Measurements from ENCODE around the gene SLX4IP. TPM values are rescaled to one million over a fixed set of nuclear protein-coding genes. Genes with fewer than 3 reads are reported as not detected.

SLX4IP gene
- total and polyA plus RNA-seq, 2 of the 13 experiments (the other 11 are each of a cell fraction or from before 2014, with no cell fraction given) = 3.6 to 7.3 TPM

DNA sequence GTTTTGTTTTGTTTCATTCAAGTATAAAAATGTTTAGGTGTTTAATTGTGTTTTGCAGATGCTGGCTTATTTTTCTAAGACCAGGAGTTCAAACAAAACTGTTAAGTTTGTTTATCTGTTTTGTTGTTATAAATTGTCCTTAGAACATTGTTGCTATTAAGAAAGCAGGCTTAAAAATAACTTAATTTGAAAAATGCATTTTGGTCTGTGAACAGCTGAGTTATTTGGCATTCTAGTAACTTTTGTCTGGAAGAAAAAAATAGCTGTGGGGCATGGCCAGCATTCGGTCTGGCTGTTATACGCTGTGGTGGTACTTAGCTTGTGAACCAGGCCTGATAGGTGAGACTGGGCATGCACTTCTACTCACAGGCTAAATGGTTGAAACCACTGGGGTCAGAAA lies 37.8 kb downstream of the SLX4IP start:
- H3K4me2 ChIP-seq (ENCODE audit: low read depth, low read length) = no peak overlapping the region
- FAIRE-seq (no peak), ATAC-seq (no peak), DNase-seq (ENCODE audit: low spot score) (no peak)
- in situ Hi-C loops (cut with HindIII; ENCODE audit: extremely low pct_ligation_motif_present, low pct_unique_long_range_greater_than_20kb) = loop anchor here (10.0 kb wide), 1 partner anchor 58 kb away; no protein-coding TSS in a partner anchor
- no peaks in the 10 kb centered on the region for H3K36me3 ChIP-seq (replicated peaks in 1 of 2; ENCODE audit: control insufficient read depth in 1 of 2, insufficient read depth in 2 of 2, low read length in 2 of 2)
- no TSS peak for BruUV-seq (replicated peaks)
- peaks cover 3% of the 10 kb centered on the region for H3K79me2 ChIP-seq (ENCODE audit: insufficient read depth, low read length)
- no peak overlapping the region for H3K9ac ChIP-seq (ENCODE audit: insufficient read depth, low read depth, low read length)
- H3K4me1 ChIP-seq (ENCODE audit: insufficient read depth, low read length) = peaks cover 17% of the 10 kb centered on the region
- ChIA-PET POLR2A (interaction anchor here (1.0 kb wide), 1 partner anchor 38 kb away, joined by 4 read pairs; the partner anchor contains the start of gene SLX4IP), CTCF (ENCODE audit: low intra/inter-chr PET ratio, low total read pairs) (no interaction called here)
- WGBS (ENCODE audit: low lambda C conversion rate) = 100% methylated on average over 2 of the region's 2 CpGs
- intact Hi-C loops (cut with micrococcal nuclease; ENCODE audit: unreplicated experiment) = loop anchor here (5.0 kb wide), 1 partner anchor 734 kb away; no protein-coding TSS in a partner anchor
- no peaks in the 10 kb centered on the region for H4K20me1 ChIP-seq (ENCODE audit: insufficient read depth, low read length)
- H3K27ac ChIP-seq (ENCODE audit: extremely low read length, insufficient read depth, low read length) = no peak overlapping the region
- no peak overlapping the region for H3K4me3 ChIP-seq (replicated peaks in 1 of 3; ENCODE audit: insufficient read depth in 1 of 3, low read depth in 2 of 3, low read length in 3 of 3)
- H2AFZ ChIP-seq (ENCODE audit: low read length) = no peak overlapping the region
- TF ChIP-seq, protein P1, sequence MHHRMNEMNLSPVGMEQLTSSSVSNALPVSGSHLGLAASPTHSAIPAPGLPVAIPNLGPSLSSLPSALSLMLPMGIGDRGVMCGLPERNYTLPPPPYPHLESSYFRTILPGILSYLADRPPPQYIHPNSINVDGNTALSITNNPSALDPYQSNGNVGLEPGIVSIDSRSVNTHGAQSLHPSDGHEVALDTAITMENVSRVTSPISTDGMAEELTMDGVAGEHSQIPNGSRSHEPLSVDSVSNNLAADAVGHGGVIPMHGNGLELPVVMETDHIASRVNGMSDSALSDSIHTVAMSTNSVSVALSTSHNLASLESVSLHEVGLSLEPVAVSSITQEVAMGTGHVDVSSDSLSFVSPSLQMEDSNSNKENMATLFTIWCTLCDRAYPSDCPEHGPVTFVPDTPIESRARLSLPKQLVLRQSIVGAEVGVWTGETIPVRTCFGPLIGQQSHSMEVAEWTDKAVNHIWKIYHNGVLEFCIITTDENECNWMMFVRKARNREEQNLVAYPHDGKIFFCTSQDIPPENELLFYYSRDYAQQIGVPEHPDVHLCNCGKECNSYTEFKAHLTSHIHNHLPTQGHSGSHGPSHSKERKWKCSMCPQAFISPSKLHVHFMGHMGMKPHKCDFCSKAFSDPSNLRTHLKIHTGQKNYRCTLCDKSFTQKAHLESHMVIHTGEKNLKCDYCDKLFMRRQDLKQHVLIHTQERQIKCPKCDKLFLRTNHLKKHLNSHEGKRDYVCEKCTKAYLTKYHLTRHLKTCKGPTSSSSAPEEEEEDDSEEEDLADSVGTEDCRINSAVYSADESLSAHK (CRISPR knock-in tag; IDR thresholded peaks at IDR 0.05; ENCODE audit: borderline replicate concordance) = no peak
- TF ChIP-seq POLR2A (IDR thresholded peaks at IDR 0.05; ENCODE audit: insufficient read depth in 1 of 2, low read depth in 2 of 2, low read length in 2 of 2) (no peak), AKAP8 (CRISPR knock-in tag; IDR thresholded peaks at IDR 0.05) (no peak), ESRRA (CRISPR knock-in tag; IDR thresholded peaks at IDR 0.05; ENCODE audit: low read depth) (no peak), ZFP82 (CRISPR knock-in tag; IDR thresholded peaks at IDR 0.05; ENCODE audit: borderline replicate concordance) (0 out of 2 replicates have a peak, but pooled peaks have one; percentile 32)
- TF ChIP-seq, protein P2, sequence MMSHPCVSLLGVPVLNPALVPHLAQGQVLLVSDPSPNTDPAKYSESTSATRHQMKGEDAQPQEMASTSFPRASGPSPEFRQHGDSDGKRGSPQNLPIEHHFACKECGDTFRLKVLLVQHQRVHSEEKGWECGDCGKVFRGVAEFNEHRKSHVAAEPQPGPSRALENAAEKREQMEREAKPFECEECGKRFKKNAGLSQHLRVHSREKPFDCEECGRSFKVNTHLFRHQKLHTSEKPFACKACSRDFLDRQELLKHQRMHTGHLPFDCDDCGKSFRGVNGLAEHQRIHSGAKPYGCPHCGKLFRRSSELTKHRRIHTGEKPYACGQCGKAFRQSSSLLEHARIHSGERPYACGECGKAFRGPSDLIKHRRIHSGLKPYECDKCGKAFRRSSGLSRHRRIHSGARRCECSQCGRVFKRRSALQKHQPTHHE (CRISPR knock-in tag; IDR thresholded peaks at IDR 0.05; ENCODE audit: borderline replicate concordance) = no peak
- TF ChIP-seq, protein P3, sequence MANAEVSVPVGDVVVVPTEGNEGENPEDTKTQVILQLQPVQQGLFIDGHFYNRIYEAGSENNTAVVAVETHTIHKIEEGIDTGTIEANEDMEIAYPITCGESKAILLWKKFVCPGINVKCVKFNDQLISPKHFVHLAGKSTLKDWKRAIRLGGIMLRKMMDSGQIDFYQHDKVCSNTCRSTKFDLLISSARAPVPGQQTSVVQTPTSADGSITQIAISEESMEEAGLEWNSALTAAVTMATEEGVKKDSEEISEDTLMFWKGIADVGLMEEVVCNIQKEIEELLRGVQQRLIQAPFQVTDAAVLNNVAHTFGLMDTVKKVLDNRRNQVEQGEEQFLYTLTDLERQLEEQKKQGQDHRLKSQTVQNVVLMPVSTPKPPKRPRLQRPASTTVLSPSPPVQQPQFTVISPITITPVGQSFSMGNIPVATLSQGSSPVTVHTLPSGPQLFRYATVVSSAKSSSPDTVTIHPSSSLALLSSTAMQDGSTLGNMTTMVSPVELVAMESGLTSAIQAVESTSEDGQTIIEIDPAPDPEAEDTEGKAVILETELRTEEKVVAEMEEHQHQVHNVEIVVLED (CRISPR knock-in tag; IDR thresholded peaks at IDR 0.05; ENCODE audit: borderline replicate concordance) = no peak
- TF ChIP-seq, protein P4, sequence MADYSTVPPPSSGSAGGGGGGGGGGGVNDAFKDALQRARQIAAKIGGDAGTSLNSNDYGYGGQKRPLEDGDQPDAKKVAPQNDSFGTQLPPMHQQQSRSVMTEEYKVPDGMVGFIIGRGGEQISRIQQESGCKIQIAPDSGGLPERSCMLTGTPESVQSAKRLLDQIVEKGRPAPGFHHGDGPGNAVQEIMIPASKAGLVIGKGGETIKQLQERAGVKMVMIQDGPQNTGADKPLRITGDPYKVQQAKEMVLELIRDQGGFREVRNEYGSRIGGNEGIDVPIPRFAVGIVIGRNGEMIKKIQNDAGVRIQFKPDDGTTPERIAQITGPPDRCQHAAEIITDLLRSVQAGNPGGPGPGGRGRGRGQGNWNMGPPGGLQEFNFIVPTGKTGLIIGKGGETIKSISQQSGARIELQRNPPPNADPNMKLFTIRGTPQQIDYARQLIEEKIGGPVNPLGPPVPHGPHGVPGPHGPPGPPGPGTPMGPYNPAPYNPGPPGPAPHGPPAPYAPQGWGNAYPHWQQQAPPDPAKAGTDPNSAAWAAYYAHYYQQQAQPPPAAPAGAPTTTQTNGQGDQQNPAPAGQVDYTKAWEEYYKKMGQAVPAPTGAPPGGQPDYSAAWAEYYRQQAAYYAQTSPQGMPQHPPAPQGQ (CRISPR knock-in tag; IDR thresholded peaks at IDR 0.05; ENCODE audit: borderline replicate concordance) = no peak
- H3K27me3 ChIP-seq (ENCODE audit: control insufficient read depth in 1 of 2, insufficient read depth in 2 of 2, low read length in 2 of 2) = no peaks in the 10 kb centered on the region
- no peaks in the 10 kb centered on the region for H3K9me3 ChIP-seq (ENCODE audit: low read length)
